Left ventricle myocardium inferior (tissue), 1 donor: ENCODE data around the gene MAU2. TPM values are rescaled to one million over a fixed set of nuclear protein-coding genes. Genes with fewer than 3 reads are reported as not detected.
"Not testable (repeated sequence)": the region's sequence is repeated elsewhere in the genome, so short reads cannot be mapped to it uniquely, and the experiment has no call there.

Source experiments
- DNase-seq: peaks from one replicate; pipeline ENCODE4 v3.0.0-alpha.2; 2020
- H3K27ac ChIP-seq: fragments of 200-600 bp; replicated peaks from 2 replicates; pipeline ENCODE4 v1.8.0; 2021
- H3K27me3 ChIP-seq: fragments of 200-600 bp; 2 replicates; pipeline ENCODE4 v1.8.0; 2021; ENCODE audit warnings: low read depth
- H3K36me3 ChIP-seq: fragments of 200-600 bp; 2 replicates; pipeline ENCODE4 v1.8.0; 2021
- H3K4me1 ChIP-seq: fragments of 200-600 bp; 2 replicates; pipeline ENCODE4 v1.8.0; 2021
- H3K4me3 ChIP-seq: fragments of 200-600 bp; 2 replicates; pipeline ENCODE4 v1.8.0; 2021; ENCODE audit warnings: mild to moderate bottlenecking, moderate library complexity
- H3K9me3 ChIP-seq: fragments of 200-600 bp; replicated peaks from 2 replicates; pipeline ENCODE4 v1.8.0; 2021
- CTCF ChIP-seq: fragments of 200-600 bp; IDR thresholded peaks from 2 replicates; pipeline ENCODE4 v1.8.0; 2021; ENCODE audit warnings: antibody characterized with exemption, mild to moderate bottlenecking, borderline replicate concordance
- intact Hi-C: fragments of 100-400 bp; cut with micrococcal nuclease; formaldehyde crosslinking; loops from one replicate; pipeline ENCODE4 v1.11.0; 2022
- total RNA-seq: library from RNA; stranded (reverse); fragmentation: NEBNext Ultra II Directional; extraction: Animal tissue kit (Norgen Biotek cat#: 25700); gene quantifications from one replicate; pipeline ENCODE4 v1.2.1, GENCODE V29; 2021
- donor health status: DM: no; HTN: yes; CAD: no; lungs with severe emphysema.

MAU2 gene
- total RNA-seq, 1 donor from 2014 or later, result 33.0 TPM

DNA sequence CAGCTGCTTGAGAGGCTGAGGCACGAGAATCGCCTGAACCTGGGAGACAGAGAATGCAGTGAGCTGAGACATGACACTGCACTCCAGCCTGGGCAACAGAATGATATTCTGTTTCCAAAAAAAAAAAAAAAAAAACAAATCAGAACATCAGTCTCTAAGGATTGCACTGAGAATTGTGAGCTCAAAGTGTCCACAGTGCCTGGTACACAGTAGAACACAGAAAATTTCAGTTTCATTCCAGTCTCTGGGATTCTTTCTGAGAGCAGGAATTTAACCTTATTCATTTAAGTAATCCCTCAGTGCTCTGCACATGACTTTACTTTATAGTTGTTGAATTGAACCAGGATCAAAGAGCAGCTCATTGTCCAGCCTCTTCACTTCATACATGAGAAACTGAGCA, 58.9 kb downstream of the MAU2 start:
- no peak for TF ChIP-seq CTCF
- H3K9me3 ChIP-seq, result no peaks in the 10 kb centered on the region
- H3K27ac ChIP-seq, result no peak overlapping the region
- intact Hi-C loops, result no loop called here
- H3K4me1 ChIP-seq, result peaks cover 18% of the 10 kb centered on the region
- no peaks in the 10 kb centered on the region for H3K36me3 ChIP-seq
- DNase-seq, result no peak
- H3K4me3 ChIP-seq, result no peak overlapping the region
- H3K27me3 ChIP-seq, result no peaks in the 10 kb centered on the region

DNA sequence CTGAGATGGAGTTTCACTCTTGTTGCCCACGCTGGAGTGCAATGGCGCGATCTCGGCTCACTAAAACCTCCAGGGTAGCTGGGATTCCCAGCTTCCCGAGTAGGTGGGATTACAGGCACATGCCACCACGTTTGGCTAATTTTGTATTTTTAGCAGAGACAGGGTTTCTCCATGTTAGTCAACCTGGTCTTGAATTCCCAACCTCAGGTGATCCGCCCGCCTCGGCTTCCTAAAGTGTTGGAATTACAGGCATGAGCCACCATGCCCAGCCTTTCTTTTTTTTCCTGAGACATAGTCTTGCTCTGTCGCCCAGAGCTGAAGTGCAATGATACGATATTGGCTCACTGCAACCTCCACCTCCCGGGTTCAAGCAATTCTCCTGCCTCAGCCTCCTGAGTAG, 59.7 kb downstream of the MAU2 start:
- H3K9me3 ChIP-seq, H3K27me3 ChIP-seq, H3K27ac ChIP-seq, H3K36me3 ChIP-seq, H3K4me3 ChIP-seq, DNase-seq, intact Hi-C loops: not testable (repeated sequence)
- peaks cover 25% of the 10 kb centered on the region for H3K4me1 ChIP-seq

DNA sequence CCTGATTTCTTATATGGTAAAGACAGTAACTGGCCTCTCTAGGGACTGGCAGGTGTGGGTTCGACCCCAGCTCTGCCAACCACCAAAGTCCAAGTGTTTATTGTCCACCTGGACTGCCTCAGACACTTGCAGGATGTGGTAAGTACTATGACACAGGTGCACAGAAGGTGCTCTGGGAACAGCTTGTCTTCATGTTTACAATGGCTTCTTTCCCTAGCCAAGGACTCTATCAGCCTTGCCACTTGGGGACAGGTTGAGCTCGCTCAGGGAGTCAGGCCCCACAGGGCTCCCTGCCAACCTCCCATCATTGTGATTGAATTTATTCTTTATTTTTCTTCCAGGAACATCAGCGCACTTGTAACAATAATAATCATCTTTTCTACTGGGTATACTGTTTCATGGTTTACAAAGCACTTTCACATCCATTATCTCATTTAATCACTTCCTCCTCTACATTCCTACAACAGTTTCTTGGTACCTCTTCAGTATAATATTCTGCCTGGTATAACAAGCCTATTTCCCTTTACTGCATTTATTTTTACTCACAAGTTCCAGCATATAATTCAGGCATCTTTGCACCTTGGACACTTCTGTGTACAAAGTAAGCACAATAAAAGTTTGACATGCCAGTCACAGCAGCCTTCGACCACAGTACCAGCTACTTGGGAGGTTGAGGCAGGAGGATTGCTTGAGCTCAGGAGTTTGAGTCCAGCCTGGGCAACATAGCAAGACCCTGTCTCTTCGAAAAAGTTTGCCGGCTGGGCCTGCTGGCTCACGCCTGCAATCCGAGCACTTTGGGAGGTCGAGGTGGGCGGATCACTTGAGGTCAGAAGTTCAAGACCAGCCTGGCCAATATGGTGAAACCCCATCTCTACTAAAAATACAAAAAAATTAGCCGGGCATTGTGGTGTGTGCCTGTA, 60.6 kb downstream of the MAU2 start:
- DNase-seq, result no peak
- H3K9me3 ChIP-seq, result no peaks in the 10 kb centered on the region
- H3K27ac ChIP-seq, result no peak overlapping the region
- no peak overlapping the region for H3K4me3 ChIP-seq
- peaks cover 29% of the 10 kb centered on the region for H3K4me1 ChIP-seq
- intact Hi-C loops, result no loop called here
- no peak for TF ChIP-seq CTCF
- H3K36me3 ChIP-seq, result no peaks in the 10 kb centered on the region
- no peaks in the 10 kb centered on the region for H3K27me3 ChIP-seq

- no peak for TF ChIP-seq CTCF
- no peak for DNase-seq
- Histone ChIP-seq H3K27me3 (no peaks in the 10 kb centered on the region), H3K36me3 (no peaks in the 10 kb centered on the region), H3K9me3 (no peaks in the 10 kb centered on the region), H3K4me3 (no peak overlapping the region), H3K27ac (no peak overlapping the region), H3K4me1 (peaks cover 38% of the 10 kb centered on the region)
- intact Hi-C loops, result no loop called here
Observed at GRCh38 chr19:19382118-19382517, 61.5 kb downstream of the MAU2 start.

DNA sequence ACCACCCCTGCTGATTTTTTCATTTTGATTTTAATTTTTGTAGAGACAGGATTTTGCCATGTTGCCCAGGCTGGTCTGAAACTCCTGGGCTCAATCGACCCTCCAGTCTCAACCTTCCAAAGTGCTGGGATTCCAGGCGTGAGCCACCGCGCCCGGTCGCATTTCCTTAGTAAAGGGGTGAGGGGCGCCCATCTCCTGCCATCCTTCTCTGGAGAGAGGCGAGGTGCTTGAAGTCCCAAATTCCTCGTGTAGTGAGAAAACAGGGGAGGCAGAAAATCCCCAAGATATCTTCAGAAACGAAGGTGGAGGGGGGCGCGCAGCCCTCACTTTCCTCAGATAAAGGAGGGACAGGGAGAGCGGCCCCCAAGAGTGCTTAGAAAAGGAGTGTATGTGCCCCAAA, 63.9 kb downstream of the MAU2 start:
- TF ChIP-seq CTCF, result no peak
- Histone ChIP-seq H3K36me3 (no peaks in the 10 kb centered on the region), H3K4me3 (peak overlapping the region; percentile 97), H3K4me1 (peaks cover 47% of the 10 kb centered on the region), H3K27me3 (no peaks in the 10 kb centered on the region), H3K9me3 (no peaks in the 10 kb centered on the region), H3K27ac (peak overlapping the region; percentile 85)
- intact Hi-C loops, result no loop called here
- DNase-seq, result no peak

GRCh38 chr19:19385131-19385895, 64.7 kb downstream of the MAU2 start:
- intact Hi-C loops, result no loop called here
- Histone ChIP-seq H3K4me3 (peak overlapping the region; percentile 97), H3K27me3 (no peaks in the 10 kb centered on the region), H3K4me1 (peaks cover 56% of the 10 kb centered on the region), H3K27ac (peak overlapping the region; percentile 94), H3K36me3 (no peaks in the 10 kb centered on the region), H3K9me3 (no peaks in the 10 kb centered on the region)
- peak; percentile 44 for TF ChIP-seq CTCF
- peak; percentile 99 for DNase-seq
